ENCODE results near the gene UBE2K.
"Not testable (repeated sequence)": the region's sequence is repeated elsewhere in the genome, so short reads cannot be mapped to it uniquely, and the experiment has no call there.

UBE2K gene

DNA sequence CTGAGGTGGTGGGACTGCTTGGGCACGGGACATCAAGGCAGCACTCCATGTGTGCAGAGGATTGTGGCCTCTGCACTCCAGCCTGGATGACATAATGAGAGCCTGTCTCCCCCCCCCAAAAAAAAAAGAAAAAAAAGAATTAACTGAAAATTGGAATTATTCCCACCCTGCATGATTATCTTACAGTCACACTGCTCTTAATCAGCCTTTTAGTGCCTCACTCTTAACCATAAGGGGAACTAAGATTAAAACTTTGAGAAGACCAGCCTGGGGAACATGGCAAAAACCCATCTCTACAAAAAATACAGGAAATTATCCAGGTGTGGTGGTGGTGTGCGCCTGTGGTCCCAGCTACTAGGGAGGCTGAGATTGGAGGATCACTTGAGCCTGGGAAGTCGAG lies 94.6 kb downstream of the UBE2K start:
- in situ Hi-C loops (cut with MboI; ENCODE audit: low sequenced_read_pairs): no loop called here

- in situ Hi-C loops (cut with MboI; ENCODE audit: low sequenced_read_pairs): not testable (repeated sequence)
Measured at GRCh38 chr4:39792976-39793375, 95.0 kb downstream of the UBE2K start.

GRCh38 chr4:39802005-39802404 lies 104.1 kb downstream of the UBE2K start:
- in situ Hi-C loops (cut with MboI; ENCODE audit: low sequenced_read_pairs): no loop called here

DNA sequence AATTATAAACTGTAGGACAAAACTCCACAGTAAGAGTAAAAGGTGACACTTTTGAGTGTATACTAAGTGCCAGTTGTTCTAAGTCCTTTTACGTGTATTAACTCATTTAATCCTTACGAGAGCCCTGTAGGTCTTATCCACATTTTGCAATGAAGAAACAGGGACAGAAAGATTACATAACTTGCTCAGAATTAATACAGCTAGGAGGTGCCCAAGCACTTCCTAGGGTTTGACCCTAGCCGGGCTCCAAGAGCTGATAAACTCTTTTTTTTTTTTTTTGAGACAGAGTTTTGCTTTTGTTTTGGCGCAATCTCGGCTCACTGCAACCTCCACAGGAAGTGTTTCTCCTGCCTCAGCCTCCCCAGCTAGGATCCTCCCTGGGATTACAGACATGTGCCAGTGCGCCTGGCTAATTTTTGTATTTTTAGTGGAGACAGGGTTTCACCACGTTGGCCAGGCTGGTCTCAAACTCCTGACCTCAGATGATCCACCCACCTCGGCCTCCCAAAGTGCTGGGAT lies 110.4 kb downstream of the UBE2K start:
- in situ Hi-C loops (cut with MboI; ENCODE audit: low sequenced_read_pairs): no loop called here

DNA sequence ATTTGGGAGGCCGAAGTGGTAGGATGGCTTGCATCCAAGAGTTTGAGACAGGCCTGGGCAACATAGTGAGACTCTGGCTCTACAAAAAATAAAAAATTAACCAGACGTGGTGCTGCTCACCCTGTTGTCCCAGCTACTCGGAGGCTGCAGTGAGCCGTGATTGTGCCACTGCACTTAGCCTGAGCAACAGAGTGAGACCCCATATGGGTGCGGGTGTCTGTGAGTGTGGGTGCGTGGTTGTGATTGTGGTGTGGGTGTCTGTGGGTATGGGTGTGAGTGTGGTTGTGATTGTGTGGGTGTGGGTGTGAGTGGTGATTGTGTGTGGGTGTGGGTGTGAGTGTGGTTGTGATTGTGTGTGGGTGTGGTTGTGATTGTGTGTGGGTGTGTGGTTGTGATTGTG lies 114.6 kb downstream of the UBE2K start:
- in situ Hi-C loops (cut with MboI; ENCODE audit: low sequenced_read_pairs): no loop called here

- in situ Hi-C loops (cut with MboI; ENCODE audit: low sequenced_read_pairs): not testable (repeated sequence)
Measured at GRCh38 chr4:39813033-39813432, 115.1 kb downstream of the UBE2K start.

GRCh38 chr4:39813761-39814160 lies 115.8 kb downstream of the UBE2K start:
- in situ Hi-C loops (cut with MboI; ENCODE audit: low sequenced_read_pairs): not testable (repeated sequence)

- in situ Hi-C loops (cut with MboI; ENCODE audit: low sequenced_read_pairs): no loop called here
Measured at GRCh38 chr4:39814403-39815185, 116.7 kb downstream of the UBE2K start.

- in situ Hi-C loops (cut with MboI; ENCODE audit: low sequenced_read_pairs): no loop called here
Measured at GRCh38 chr4:39818646-39819045, 120.7 kb downstream of the UBE2K start.

DNA sequence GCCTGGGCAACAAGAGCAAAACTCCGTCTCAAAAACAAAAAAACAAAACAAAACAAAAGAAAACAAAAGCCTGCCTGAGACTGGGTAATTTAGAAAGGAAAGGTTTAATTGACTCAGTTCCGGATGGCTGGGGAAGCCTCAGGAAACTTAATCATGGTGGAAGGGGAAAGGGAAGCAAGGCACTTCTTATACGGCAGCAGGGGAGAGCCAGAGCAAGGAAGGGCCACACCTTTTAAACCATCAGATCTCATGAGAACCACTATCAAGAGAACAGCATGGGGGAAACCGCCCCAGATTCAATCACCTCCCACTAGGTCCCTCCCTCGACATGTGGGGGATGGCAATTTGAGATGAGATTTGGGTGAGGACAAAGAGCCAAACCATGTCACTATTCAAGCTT lies 122.2 kb downstream of the UBE2K start:
- in situ Hi-C loops (cut with MboI; ENCODE audit: low sequenced_read_pairs): no loop called here

- in situ Hi-C loops (cut with MboI; ENCODE audit: low sequenced_read_pairs): no loop called here
Measured at GRCh38 chr4:39821951-39822350, 124.0 kb downstream of the UBE2K start.

- in situ Hi-C loops (cut with MboI; ENCODE audit: low sequenced_read_pairs): no loop called here
Measured at GRCh38 chr4:39822662-39823061, 124.7 kb downstream of the UBE2K start.

- in situ Hi-C loops (cut with MboI; ENCODE audit: low sequenced_read_pairs): no loop called here
Measured at GRCh38 chr4:39823191-39823590, 125.3 kb downstream of the UBE2K start.

DNA sequence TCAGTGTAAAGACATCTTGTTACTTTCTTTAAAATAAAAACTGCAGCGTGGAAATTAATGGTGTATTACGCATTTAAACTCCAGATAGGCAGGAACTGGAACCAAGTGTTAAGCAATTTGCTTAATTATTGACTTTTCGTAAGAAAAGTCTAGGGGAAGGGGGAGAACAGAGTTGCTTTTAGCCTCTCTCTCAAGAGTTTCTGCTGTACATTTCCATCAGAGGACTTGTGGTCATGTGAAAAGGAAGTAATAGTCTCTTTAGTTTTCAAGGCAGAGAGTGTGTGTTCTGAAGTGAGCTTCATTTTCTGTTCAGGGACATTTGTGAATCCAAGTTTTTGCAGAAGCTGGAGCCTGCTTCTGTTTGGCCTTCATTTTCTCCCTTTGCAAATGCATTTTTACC lies 127.2 kb downstream of the UBE2K start:
- in situ Hi-C loops (cut with MboI; ENCODE audit: low sequenced_read_pairs): no loop called here

- in situ Hi-C loops (cut with MboI; ENCODE audit: low sequenced_read_pairs): no loop called here
Measured at GRCh38 chr4:39825741-39826231, 127.8 kb downstream of the UBE2K start.
